AG04449 (cell line): ENCODE measurements around the gene INSRR.

ENCODE experiments used
- CTCF ChIA-PET: fragments of 350-600 bp; formaldehyde crosslinking; extraction: SDS; loops from one replicate; lab custom pipeline; 2021; ENCODE audit warnings: antibody characterized with exemption; lab: Yijun Ruan, JAX
- POLR2A ChIA-PET: fragments of 400-600, 350-600 bp; formaldehyde crosslinking; extraction: SDS; loops from one replicate; lab custom pipeline; 2020; ENCODE audit warnings: antibody characterized with exemption, inconsistent platforms; lab: Yijun Ruan, JAX
- DNase-seq: peaks from one replicate; pipeline ENCODE4 v3.0.0-alpha.2; 2010; ENCODE audit warnings: low read depth, low spot score
- H3K4me3 ChIP-seq: 2 replicates; pipeline ENCODE4 v1.5.1; 2011; ENCODE audit warnings: low read depth, mild to moderate bottlenecking, control low read depth, low read length
- CTCF ChIP-seq: IDR thresholded peaks from one replicate; pipeline ENCODE4 v1.5.1; 2011; ENCODE audit warnings: mild to moderate bottlenecking, moderate library complexity, low read length, control low read depth, inconsistent platforms; ENCODE audit not compliant: insufficient read depth; ENCODE audit errors: missing control alignments

Gene INSRR

GRCh38 chr1:156880473-156880872, 21.6 kb upstream of the INSRR start:
- H3K4me3 ChIP-seq, result no peak overlapping the region
- TF ChIP-seq CTCF, result no peak
- ChIA-PET POLR2A (no interaction called here), CTCF (interaction anchor here (0.8 to 15.4 kb wide), 9 partner anchors 8 to 191 kb away, joined by 3 to 204 read pairs (median 5); partner anchors contain the start of genes INSRR, NTRK1 and PEAR1)
- DNase-seq, result no peak

GRCh38 chr1:156879876-156880275, 21.0 kb upstream of the INSRR start:
- no peak for DNase-seq
- no peak for TF ChIP-seq CTCF
- ChIA-PET CTCF (interaction anchor here (1.0 to 15.4 kb wide), 6 partner anchors 8 to 191 kb away, joined by 3 to 204 read pairs (median 6); partner anchors contain the start of genes INSRR, NTRK1 and PEAR1), POLR2A (no interaction called here)
- H3K4me3 ChIP-seq, result no peak overlapping the region

- ChIA-PET POLR2A (interaction anchor here (1.0 kb wide), 1 partner anchor 76 kb away, joined by 3 read pairs; no protein-coding TSS in a partner anchor), CTCF (interaction anchor here (0.8 to 15.4 kb wide), 5 partner anchors 11 to 50 kb away, joined by 3 to 204 read pairs (median 6); partner anchors contain the start of genes INSRR, NTRK1 and PEAR1)
- no peak for DNase-seq
- no peak overlapping the region for H3K4me3 ChIP-seq
- no peak for TF ChIP-seq CTCF
Observed at GRCh38 chr1:156877433-156878170, 18.7 kb upstream of the INSRR start.

- DNase-seq, result no peak
- ChIA-PET POLR2A (interaction anchor here (1.0 kb wide), 1 partner anchor 75 kb away, joined by 3 read pairs; no protein-coding TSS in a partner anchor), CTCF (interaction anchor here (0.7 to 15.4 kb wide), 9 partner anchors 12 to 79 kb away, joined by 3 to 204 read pairs (median 3); partner anchors contain the start of gene PEAR1)
- peak; percentile 21 for TF ChIP-seq CTCF
- no peak overlapping the region for H3K4me3 ChIP-seq
Observed at GRCh38 chr1:156876281-156876680, 17.4 kb upstream of the INSRR start.

GRCh38 chr1:156875341-156875615, 16.4 kb upstream of the INSRR start:
- H3K4me3 ChIP-seq, result no peak overlapping the region
- ChIA-PET POLR2A (no interaction called here), CTCF (interaction anchor here (1.0 to 15.4 kb wide), 6 partner anchors 13 to 186 kb away, joined by 3 to 204 read pairs (median 4); partner anchors contain the start of gene PEAR1)
- no peak for TF ChIP-seq CTCF
- no peak for DNase-seq
